ENCODE measurements around the gene WDR37. TPM values are rescaled to one million over a fixed set of nuclear protein-coding genes. Genes with fewer than 3 reads are reported as not detected.

Gene WDR37
- total and polyA plus RNA-seq, 10 of the 15 experiments (the other 5 are each of a cell fraction or from before 2014, with no cell fraction given): 1.9 to 11.1 (median 7.1) TPM

DNA sequence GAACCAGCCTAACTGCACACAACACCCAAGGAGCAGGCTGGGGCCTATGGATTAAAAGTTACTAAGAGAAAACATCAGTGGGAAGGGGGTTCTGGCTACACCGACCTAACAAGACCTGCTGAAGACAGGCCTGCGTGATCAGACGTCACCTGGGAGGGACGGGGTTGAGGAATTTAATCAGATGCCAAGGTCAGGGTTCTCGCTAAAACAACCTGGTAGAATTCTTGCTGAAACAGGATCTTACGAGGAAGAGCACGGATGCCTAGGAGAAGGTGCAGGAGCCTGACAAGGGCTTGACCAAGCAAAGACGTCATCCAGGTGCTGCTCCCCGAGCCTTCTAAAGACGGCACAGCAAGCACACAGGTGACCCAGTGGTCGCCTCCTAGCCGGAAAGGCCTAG lies 32.1 kb upstream of the WDR37 start:
- Histone ChIP-seq H3K9me3 (replicated peaks; ENCODE audit: control insufficient read depth, insufficient read depth, low read length) (no peaks in the 10 kb centered on the region), H4K20me1 (ENCODE audit: control insufficient read depth, insufficient read depth) (no peaks in the 10 kb centered on the region), H3K79me2 (ENCODE audit: control insufficient read depth, insufficient read depth, low read length) (no peaks in the 10 kb centered on the region), H3K4me3 (no peak overlapping the region), H3K9ac (ENCODE audit: control insufficient read depth, insufficient read depth, low read length) (no peak overlapping the region), H3K36me3 (ENCODE audit: control insufficient read depth in 2 of 2, insufficient read depth in 2 of 2, low read length in 1 of 2) (peaks cover 4 to 5% of the 10 kb centered on the region in 2 experiments; a peak in 3 of 4 replicates), H3K27ac (ENCODE audit: control insufficient read depth, insufficient read depth) (no peak overlapping the region), H3K4me1 (ENCODE audit: control insufficient read depth, insufficient read depth, low read length) (no peaks in the 10 kb centered on the region), H2AFZ (ENCODE audit: control insufficient read depth, low read depth, low read length) (no peak overlapping the region), H3K4me2 (ENCODE audit: control insufficient read depth, insufficient read depth) (no peak overlapping the region), H3K27me3 (replicated peaks in 1 of 2; ENCODE audit: control insufficient read depth in 2 of 2, insufficient read depth in 2 of 2, low read length in 1 of 2) (no peaks in the 10 kb centered on the region)
- ATAC-seq: no peak
- RAD21 ChIA-PET (ENCODE audit: unreplicated experiment): no interaction called here
- BruUV-seq (replicated peaks): no TSS peak
- no peak for TF ChIP-seq MXI1 (IDR thresholded peaks at IDR 0.05; ENCODE audit: low read depth, low read length)
- POLR2A ChIA-PET: no interaction called here
- SMC1A ChIA-PET (ENCODE audit: uncharacterized antibody, unreplicated experiment): no interaction called here
- no peak for DNase-seq (ENCODE audit: low read depth, low spot score)
- FAIRE-seq: no peak
- CTCF ChIA-PET: no interaction called here
- in situ Hi-C loops (cut with MboI) (no loop called here), intact Hi-C loops (cut with micrococcal nuclease; ENCODE audit: unreplicated experiment) (no loop called here)
- 98% methylated on average over 12 of the region's 12 CpGs for WGBS (ENCODE audit: insufficient coverage, insufficient replicate concordance, low lambda C conversion rate, missing lambda C conversion rate)

DNA sequence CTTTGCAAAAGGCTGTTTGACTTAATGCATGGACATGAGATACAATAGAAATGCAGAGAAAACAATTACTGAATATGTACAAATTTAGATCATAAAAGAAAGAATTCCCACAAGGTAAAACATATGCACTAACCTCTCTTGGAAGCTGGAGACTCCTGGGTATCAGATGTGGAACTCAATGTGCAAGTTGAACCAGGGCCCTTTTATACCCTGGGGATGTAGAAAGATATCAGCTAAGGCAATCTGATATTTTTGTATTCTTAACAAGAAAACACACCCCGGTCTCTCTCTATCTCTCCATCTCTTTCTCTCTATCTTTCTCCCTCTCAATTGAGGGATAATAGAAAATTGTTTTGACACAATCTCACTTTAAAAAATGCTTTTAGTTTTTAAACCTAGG lies 30.5 kb upstream of the WDR37 start, which contains the start of gene IDI2:
TSS of gene IDI2 (minus strand) at position 177 of the 400 bp plus-strand sequence. CDS start 1,136 bp downstream, outside the sequence.
- no peaks in the 10 kb centered on the region for H3K4me1 ChIP-seq (ENCODE audit: control insufficient read depth, insufficient read depth, low read length)
- H3K79me2 ChIP-seq (ENCODE audit: control insufficient read depth, insufficient read depth, low read length): no peaks in the 10 kb centered on the region
- H4K20me1 ChIP-seq (ENCODE audit: control insufficient read depth, insufficient read depth): no peaks in the 10 kb centered on the region
- SMC1A ChIA-PET (ENCODE audit: uncharacterized antibody, unreplicated experiment): interaction anchor here (0.9 to 2.0 kb wide), 2 partner anchors 12 to 127 kb away, joined by 5 to 6 read pairs; no protein-coding TSS in a partner anchor
- 44% methylated on average over 1 of the region's 1 CpG for WGBS (ENCODE audit: insufficient coverage, insufficient replicate concordance, low lambda C conversion rate, missing lambda C conversion rate)
- no peak within 1 kb of the TSS for H3K27ac ChIP-seq (ENCODE audit: control insufficient read depth, insufficient read depth)
- FAIRE-seq (no peak), DNase-seq (ENCODE audit: low read depth, low spot score) (no peak), ATAC-seq (no peak)
- POLR2A ChIA-PET: no interaction called here
- in situ Hi-C loops (cut with MboI): no loop called here
- RAD21 ChIA-PET (ENCODE audit: unreplicated experiment): no interaction called here
- no peaks in the 10 kb centered on the region; a peak in 1 of 4 replicates for H3K36me3 ChIP-seq (ENCODE audit: control insufficient read depth in 2 of 2, insufficient read depth in 2 of 2, low read length in 1 of 2)
- no peak within 1 kb of the TSS for H3K4me2 ChIP-seq (ENCODE audit: control insufficient read depth, insufficient read depth)
- H3K4me3 ChIP-seq: no peak within 1 kb of the TSS
- H3K9ac ChIP-seq (ENCODE audit: control insufficient read depth, insufficient read depth, low read length): no peak within 1 kb of the TSS
- no peaks in the 10 kb centered on the region for H3K27me3 ChIP-seq (replicated peaks in 1 of 2; ENCODE audit: control insufficient read depth in 2 of 2, insufficient read depth in 2 of 2, low read length in 1 of 2)
- no peaks in the 10 kb centered on the region for H3K9me3 ChIP-seq (replicated peaks; ENCODE audit: control insufficient read depth, insufficient read depth, low read length)
- CTCF ChIA-PET: no interaction called here
- no peak within 1 kb of the TSS for H2AFZ ChIP-seq (ENCODE audit: control insufficient read depth, low read depth, low read length)
- no TSS peak for BruUV-seq (replicated peaks)
- intact Hi-C loops (cut with micrococcal nuclease; ENCODE audit: unreplicated experiment): no loop called here
- no peak for TF ChIP-seq ZNF217 (IDR thresholded peaks at IDR 0.05)
- no peak for TF ChIP-seq HCFC1 (IDR thresholded peaks at IDR 0.05; ENCODE audit: low read length)
- TF ChIP-seq, protein P1, sequence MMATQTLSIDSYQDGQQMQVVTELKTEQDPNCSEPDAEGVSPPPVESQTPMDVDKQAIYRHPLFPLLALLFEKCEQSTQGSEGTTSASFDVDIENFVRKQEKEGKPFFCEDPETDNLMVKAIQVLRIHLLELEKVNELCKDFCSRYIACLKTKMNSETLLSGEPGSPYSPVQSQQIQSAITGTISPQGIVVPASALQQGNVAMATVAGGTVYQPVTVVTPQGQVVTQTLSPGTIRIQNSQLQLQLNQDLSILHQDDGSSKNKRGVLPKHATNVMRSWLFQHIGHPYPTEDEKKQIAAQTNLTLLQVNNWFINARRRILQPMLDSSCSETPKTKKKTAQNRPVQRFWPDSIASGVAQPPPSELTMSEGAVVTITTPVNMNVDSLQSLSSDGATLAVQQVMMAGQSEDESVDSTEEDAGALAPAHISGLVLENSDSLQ (IDR thresholded peaks at IDR 0.05): no peak
- TF ChIP-seq SUZ12 (IDR thresholded peaks at IDR 0.05; ENCODE audit: unreplicated experiment): no peak
- TF ChIP-seq JUNB (IDR thresholded peaks at IDR 0.05): no peak
- no peak for TF ChIP-seq FOXK2 (IDR thresholded peaks at IDR 0.05)
- no peak for TF ChIP-seq SUPT20H (IDR thresholded peaks at IDR 0.05; ENCODE audit: borderline replicate concordance, control insufficient read depth, low read depth, low read length)
- TF ChIP-seq, protein P2, sequence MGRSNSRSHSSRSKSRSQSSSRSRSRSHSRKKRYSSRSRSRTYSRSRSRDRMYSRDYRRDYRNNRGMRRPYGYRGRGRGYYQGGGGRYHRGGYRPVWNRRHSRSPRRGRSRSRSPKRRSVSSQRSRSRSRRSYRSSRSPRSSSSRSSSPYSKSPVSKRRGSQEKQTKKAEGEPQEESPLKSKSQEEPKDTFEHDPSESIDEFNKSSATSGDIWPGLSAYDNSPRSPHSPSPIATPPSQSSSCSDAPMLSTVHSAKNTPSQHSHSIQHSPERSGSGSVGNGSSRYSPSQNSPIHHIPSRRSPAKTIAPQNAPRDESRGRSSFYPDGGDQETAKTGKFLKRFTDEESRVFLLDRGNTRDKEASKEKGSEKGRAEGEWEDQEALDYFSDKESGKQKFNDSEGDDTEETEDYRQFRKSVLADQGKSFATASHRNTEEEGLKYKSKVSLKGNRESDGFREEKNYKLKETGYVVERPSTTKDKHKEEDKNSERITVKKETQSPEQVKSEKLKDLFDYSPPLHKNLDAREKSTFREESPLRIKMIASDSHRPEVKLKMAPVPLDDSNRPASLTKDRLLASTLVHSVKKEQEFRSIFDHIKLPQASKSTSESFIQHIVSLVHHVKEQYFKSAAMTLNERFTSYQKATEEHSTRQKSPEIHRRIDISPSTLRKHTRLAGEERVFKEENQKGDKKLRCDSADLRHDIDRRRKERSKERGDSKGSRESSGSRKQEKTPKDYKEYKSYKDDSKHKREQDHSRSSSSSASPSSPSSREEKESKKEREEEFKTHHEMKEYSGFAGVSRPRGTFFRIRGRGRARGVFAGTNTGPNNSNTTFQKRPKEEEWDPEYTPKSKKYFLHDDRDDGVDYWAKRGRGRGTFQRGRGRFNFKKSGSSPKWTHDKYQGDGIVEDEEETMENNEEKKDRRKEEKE (IDR thresholded peaks at IDR 0.05): no peak
- TF ChIP-seq, protein P3, sequence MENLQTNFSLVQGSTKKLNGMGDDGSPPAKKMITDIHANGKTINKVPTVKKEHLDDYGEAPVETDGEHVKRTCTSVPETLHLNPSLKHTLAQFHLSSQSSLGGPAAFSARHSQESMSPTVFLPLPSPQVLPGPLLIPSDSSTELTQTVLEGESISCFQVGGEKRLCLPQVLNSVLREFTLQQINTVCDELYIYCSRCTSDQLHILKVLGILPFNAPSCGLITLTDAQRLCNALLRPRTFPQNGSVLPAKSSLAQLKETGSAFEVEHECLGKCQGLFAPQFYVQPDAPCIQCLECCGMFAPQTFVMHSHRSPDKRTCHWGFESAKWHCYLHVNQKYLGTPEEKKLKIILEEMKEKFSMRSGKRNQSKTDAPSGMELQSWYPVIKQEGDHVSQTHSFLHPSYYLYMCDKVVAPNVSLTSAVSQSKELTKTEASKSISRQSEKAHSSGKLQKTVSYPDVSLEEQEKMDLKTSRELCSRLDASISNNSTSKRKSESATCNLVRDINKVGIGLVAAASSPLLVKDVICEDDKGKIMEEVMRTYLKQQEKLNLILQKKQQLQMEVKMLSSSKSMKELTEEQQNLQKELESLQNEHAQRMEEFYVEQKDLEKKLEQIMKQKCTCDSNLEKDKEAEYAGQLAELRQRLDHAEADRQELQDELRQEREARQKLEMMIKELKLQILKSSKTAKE (IDR thresholded peaks at IDR 0.05; ENCODE audit: low read depth, poor library complexity, severe bottlenecking): no peak
- TF ChIP-seq NR2C1 (IDR thresholded peaks at IDR 0.05): no peak
- no peak for TF ChIP-seq CEBPB (IDR thresholded peaks at IDR 0.05; ENCODE audit: borderline replicate concordance in 1 of 2, low read depth in 2 of 2, low read length in 2 of 2)
- no peak for TF ChIP-seq KLF5 (IDR thresholded peaks at IDR 0.05; ENCODE audit: partially characterized antibody)

Data from GM12878 (cell line).